ENCODE measurements around the gene OR9A2.

- no peak for TF ChIP-seq CTCF (IDR thresholded peaks at IDR 0.05 in 8 of 11, conservative IDR thresholded peaks at IDR 0.05 in 3 of 11)
- TF ChIP-seq POLR2A (IDR thresholded peaks at IDR 0.05): no peak
- TF ChIP-seq POLR2AphosphoS5 (IDR thresholded peaks at IDR 0.05): no peak
These were observed 24.0 kb upstream of the OR9A2 start for GRCh38 chr7:143050931-143051330.

Measured in spleen (tissue), 7 donors.